DOHH2 (cell line): ENCODE results near the gene BLACAT1.

Experiments used
- CTCF ChIP-seq: fragments of 200-600 bp; sonication (generic); IDR thresholded peaks from one replicate; pipeline ENCODE4 v1.5.1; 2014; ENCODE audit warnings: antibody characterized with exemption, mild to moderate bottlenecking, low read depth, low read length; ENCODE audit not compliant: poor library complexity, severe bottlenecking
- EZH2phosphoT487 ChIP-seq: fragments of 200-600 bp; sonication (generic); IDR thresholded peaks from 2 replicates; pipeline ENCODE4 v1.6.1; 2017; ENCODE audit warnings: borderline replicate concordance, mild to moderate bottlenecking, antibody characterized with exemption, low read length, moderate library complexity, mixed read lengths

- TF ChIP-seq CTCF (no peak), EZH2phosphoT487 (no peak)
Observed at GRCh38 chr1:205441716-205442050, 14.2 kb downstream of the BLACAT1 start.
